Subcutaneous adipose tissue (tissue), 4 donors: ENCODE measurements around the gene OR4C15. TPM values are rescaled to one million over a fixed set of nuclear protein-coding genes. Genes with fewer than 3 reads are reported as not detected.

ENCODE experiments used
- CTCF ChIP-seq: fragments of 450-650 bp; IDR thresholded peaks from one replicate; pipeline ENCODE4 v1.5.1; 2016; ENCODE audit warnings: low read depth, mild to moderate bottlenecking, control low read depth, antibody characterized with exemption, moderate library complexity
- total RNA-seq, 4 donors: library from RNA; depleted of rRNA; stranded (reverse); fragments of >200 nt; gene quantifications; one replicate each; pipeline ENCODE4 v1.1.0, GENCODE V29; 2016

Gene OR4C15
- not detected for total RNA-seq

- TF ChIP-seq CTCF: no peak
Observed at GRCh38 chr11:55554169-55554568, at the start of gene OR4C15. TSS of gene OR4C15 (plus strand) at chr11:55554469. CDS start at chr11:55554469, 0 bp downstream.

- no peak for TF ChIP-seq CTCF
Observed at GRCh38 chr11:55571828-55572227, 17.6 kb downstream of the OR4C15 start, which contains the start of gene OR4C16. TSS of gene OR4C16 (plus strand) at chr11:55572128. CDS start at chr11:55572128, 0 bp downstream.

GRCh38 chr11:55572548-55572947 is 18.3 kb downstream of the OR4C15 start:
- no peak for TF ChIP-seq CTCF

Other genes with a start within 250 kb of the OR4C15 start
- gene OR4A16, start 211.3 kb upstream of the OR4C15 start, total RNA-seq: not detected
- not detected for gene OR4A15, start 186.5 kb upstream of the OR4C15 start, total RNA-seq
- gene OR4C16, start 17.7 kb downstream of the OR4C15 start, total RNA-seq: not detected
- not detected for gene OR4C11, start 53.2 kb downstream of the OR4C15 start, total RNA-seq
- gene OR4P4, start 80.6 kb downstream of the OR4C15 start, total RNA-seq: not detected
- not detected for gene OR4S2, start 93.9 kb downstream of the OR4C15 start, total RNA-seq
- not detected for gene OR4C6, start 107.7 kb downstream of the OR4C15 start, total RNA-seq
- not detected for gene OR5D13, start 219.0 kb downstream of the OR4C15 start, total RNA-seq
- not detected for gene OR5D14, start 241.1 kb downstream of the OR4C15 start, total RNA-seq